Measurements from ENCODE around the gene LDLRAD3.

Gene LDLRAD3

DNA sequence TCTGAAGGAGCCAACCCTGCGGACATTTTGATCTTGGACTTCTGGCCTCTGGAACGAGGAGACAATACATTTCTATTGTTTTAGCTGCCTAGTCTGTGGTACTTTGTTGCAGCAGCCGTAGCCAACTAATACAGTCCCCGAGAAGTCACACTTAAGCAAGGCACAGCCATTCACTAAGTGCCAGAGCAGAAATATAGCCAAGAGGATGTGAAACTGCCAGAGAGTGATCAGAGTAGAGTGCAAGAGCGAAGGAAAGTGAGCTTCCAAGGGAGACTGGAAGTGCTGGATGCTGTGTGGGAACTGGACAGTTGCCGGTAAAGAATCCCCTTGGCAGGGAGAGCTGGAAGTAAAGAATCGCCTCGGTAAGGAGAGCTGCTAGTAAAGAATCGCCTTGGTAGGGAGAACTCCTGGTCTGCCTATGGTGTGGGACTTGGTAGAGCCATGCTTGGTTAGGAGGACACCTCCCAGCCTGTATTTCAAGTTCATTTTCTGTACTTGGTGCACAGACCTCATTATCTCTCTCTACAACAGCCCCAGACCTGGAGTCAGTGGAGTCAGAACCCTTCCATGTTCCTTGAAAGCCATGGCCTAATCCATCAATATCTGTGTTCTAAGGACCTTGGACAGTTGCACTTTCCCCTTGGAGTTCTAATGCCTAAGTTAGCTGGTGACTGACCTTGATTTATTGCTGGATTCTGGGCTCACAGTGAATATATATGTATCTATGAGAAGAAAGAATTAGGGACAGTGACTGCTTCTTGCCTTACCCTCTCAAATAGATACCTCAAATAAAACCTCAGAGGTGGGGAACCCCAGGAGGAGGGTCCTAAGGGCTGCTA, 162.1 kb downstream of the LDLRAD3 start:
- Histone ChIP-seq H3K4me2 (ENCODE audit: low read length) (no peak overlapping the region), H3K36me3 (ENCODE audit: control insufficient read depth, insufficient read depth, low read length) (no peaks in the 10 kb centered on the region), H3K9ac (no peak overlapping the region), H2AFZ (no peak overlapping the region), H3K27me3 (ENCODE audit: control insufficient read depth, insufficient read depth, low read length) (no peaks in the 10 kb centered on the region), H3K4me1 (no peaks in the 10 kb centered on the region), H3K4me3 (ENCODE audit: low read depth, low read length) (no peak overlapping the region), H3K9me3 (ENCODE audit: control insufficient read depth, low read length) (no peaks in the 10 kb centered on the region), H3K79me2 (no peaks in the 10 kb centered on the region), H3K27ac (no peak overlapping the region)
- TF ChIP-seq, protein P1, sequence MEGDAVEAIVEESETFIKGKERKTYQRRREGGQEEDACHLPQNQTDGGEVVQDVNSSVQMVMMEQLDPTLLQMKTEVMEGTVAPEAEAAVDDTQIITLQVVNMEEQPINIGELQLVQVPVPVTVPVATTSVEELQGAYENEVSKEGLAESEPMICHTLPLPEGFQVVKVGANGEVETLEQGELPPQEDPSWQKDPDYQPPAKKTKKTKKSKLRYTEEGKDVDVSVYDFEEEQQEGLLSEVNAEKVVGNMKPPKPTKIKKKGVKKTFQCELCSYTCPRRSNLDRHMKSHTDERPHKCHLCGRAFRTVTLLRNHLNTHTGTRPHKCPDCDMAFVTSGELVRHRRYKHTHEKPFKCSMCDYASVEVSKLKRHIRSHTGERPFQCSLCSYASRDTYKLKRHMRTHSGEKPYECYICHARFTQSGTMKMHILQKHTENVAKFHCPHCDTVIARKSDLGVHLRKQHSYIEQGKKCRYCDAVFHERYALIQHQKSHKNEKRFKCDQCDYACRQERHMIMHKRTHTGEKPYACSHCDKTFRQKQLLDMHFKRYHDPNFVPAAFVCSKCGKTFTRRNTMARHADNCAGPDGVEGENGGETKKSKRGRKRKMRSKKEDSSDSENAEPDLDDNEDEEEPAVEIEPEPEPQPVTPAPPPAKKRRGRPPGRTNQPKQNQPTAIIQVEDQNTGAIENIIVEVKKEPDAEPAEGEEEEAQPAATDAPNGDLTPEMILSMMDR (IDR thresholded peaks at IDR 0.05), result no peak

DNA sequence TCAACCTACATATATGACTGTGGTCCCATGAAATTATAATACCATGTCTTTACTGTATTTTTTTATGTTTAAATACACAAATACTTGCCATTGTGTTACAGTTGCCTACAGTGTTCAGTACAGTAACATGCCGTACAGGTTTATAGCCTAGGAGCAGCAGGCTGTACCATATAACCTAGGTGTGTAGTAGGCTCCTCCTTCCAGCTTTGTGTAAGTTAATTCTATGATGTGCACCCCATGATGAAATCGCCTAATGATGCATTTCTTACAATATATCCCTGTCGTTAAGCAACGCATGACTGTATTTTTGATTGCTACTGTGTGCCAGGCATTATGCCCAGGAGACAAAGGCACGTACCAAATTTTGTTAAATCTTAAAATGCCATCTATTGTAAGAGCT, 163.7 kb downstream of the LDLRAD3 start:
- TF ChIP-seq, protein P1 (IDR thresholded peaks at IDR 0.05), result no peak
- no peaks in the 10 kb centered on the region for H3K9me3 ChIP-seq (ENCODE audit: control insufficient read depth, low read length)
- no peaks in the 10 kb centered on the region for H3K36me3 ChIP-seq (ENCODE audit: control insufficient read depth, insufficient read depth, low read length)
- H3K79me2 ChIP-seq, result no peaks in the 10 kb centered on the region
- no peak overlapping the region for H3K27ac ChIP-seq
- no peaks in the 10 kb centered on the region for H3K4me1 ChIP-seq
- no peak overlapping the region for H3K4me2 ChIP-seq (ENCODE audit: low read length)
- no peaks in the 10 kb centered on the region for H3K27me3 ChIP-seq (ENCODE audit: control insufficient read depth, insufficient read depth, low read length)
- no peak overlapping the region for H3K9ac ChIP-seq
- no peak overlapping the region for H2AFZ ChIP-seq
- H3K4me3 ChIP-seq (ENCODE audit: low read depth, low read length), result no peak overlapping the region

DNA sequence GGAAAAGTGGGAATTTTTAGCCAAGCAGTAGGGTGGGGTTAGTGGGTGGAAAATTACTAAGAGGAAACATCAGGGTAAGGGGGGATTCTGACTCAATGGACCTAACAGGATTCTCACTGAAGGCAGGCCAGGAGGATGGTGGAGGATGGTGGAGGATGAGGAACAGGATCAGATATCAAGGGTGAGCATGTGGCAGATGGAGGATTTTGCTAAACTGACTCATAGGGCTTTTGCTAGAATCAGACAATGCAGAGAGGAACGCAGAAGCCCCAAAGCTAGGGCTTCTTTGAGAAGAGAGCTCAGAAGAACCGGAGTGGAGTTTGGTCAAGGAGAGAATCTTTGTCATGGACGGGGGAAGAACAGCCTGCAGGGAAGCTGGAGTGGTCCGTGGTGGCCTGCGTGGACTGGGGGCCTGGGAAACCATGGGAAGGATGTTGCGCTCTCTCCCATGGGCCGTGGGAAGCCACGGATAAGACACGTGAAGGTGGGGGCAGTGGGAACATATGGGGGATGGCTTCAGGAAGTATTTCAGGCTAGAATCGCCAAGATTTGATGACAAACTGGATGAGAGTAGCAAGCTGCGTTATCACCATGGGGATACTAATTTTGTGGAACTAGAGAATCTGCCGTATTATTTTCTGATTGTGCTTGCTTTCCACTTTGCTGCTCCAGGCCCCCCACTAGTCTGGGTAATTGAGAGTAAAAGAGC, 165.2 kb downstream of the LDLRAD3 start:
- no peak overlapping the region for H3K4me2 ChIP-seq (ENCODE audit: low read length)
- no peaks in the 10 kb centered on the region for H3K9me3 ChIP-seq (ENCODE audit: control insufficient read depth, low read length)
- H3K4me1 ChIP-seq, result no peaks in the 10 kb centered on the region
- no peaks in the 10 kb centered on the region for H3K36me3 ChIP-seq (ENCODE audit: control insufficient read depth, insufficient read depth, low read length)
- H2AFZ ChIP-seq, result no peak overlapping the region
- no peak overlapping the region for H3K4me3 ChIP-seq (ENCODE audit: low read depth, low read length)
- no peaks in the 10 kb centered on the region for H3K79me2 ChIP-seq
- no peak overlapping the region for H3K27ac ChIP-seq
- no peaks in the 10 kb centered on the region for H3K27me3 ChIP-seq (ENCODE audit: control insufficient read depth, insufficient read depth, low read length)
- no peak overlapping the region for H3K9ac ChIP-seq
- TF ChIP-seq, protein P1 (IDR thresholded peaks at IDR 0.05), result no peak

DNA sequence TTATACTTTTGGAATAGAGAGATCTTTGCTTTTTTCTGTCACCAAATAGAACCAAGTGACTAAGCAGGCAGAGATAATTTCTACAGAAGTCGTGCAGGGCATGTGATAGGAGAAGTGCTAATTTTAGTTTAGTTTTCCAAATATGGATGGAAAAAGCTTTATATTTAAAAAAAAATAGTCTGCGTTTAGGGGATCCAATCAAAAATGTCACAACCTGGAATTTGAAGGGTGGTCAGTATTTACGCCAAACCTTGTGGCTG, 165.7 kb downstream of the LDLRAD3 start:
- no peak overlapping the region for H3K9ac ChIP-seq
- H3K27me3 ChIP-seq (ENCODE audit: control insufficient read depth, insufficient read depth, low read length), result no peaks in the 10 kb centered on the region
- H3K27ac ChIP-seq, result no peak overlapping the region
- no peak overlapping the region for H3K4me3 ChIP-seq (ENCODE audit: low read depth, low read length)
- TF ChIP-seq, protein P1 (IDR thresholded peaks at IDR 0.05), result no peak
- H3K36me3 ChIP-seq (ENCODE audit: control insufficient read depth, insufficient read depth, low read length), result no peaks in the 10 kb centered on the region
- H3K4me2 ChIP-seq (ENCODE audit: low read length), result no peak overlapping the region
- H3K9me3 ChIP-seq (ENCODE audit: control insufficient read depth, low read length), result no peaks in the 10 kb centered on the region
- H3K4me1 ChIP-seq, result no peaks in the 10 kb centered on the region
- H2AFZ ChIP-seq, result no peak overlapping the region
- no peaks in the 10 kb centered on the region for H3K79me2 ChIP-seq
